Mammary epithelial cell (primary cell): ENCODE results near the gene HNMT.

Experiments
- CTCF ChIP-seq, 2 donors: IDR thresholded peaks in 1 of 2; conservative IDR thresholded peaks in 1 of 2; 2 replicates each; pipeline ENCODE4 v1.5.1; 2011 to 2012; ENCODE audit warnings: inconsistent platforms in 2 of 2, low read length in 2 of 2, mild to moderate bottlenecking in 2 of 2, control low read depth in 1 of 2, low read depth in 1 of 2; ENCODE audit not compliant: insufficient read depth in 1 of 2; ENCODE audit errors: extremely low read depth in 1 of 2
- EZH2 ChIP-seq: IDR thresholded peaks from 2 replicates; pipeline ENCODE4 v1.6.1; 2012; ENCODE audit warnings: low read length, inconsistent platforms, borderline replicate concordance

GRCh38 chr2:137942833-137943677 lies 21.2 kb upstream of the HNMT start:
- TF ChIP-seq CTCF (conservative IDR thresholded peaks at IDR 0.05 in 1 of 2, IDR thresholded peaks at IDR 0.05 in 1 of 2; ENCODE audit: extremely low read depth in 1 of 2, insufficient read depth in 1 of 2, low read depth in 1 of 2, low read length in 2 of 2) (no peak), EZH2 (no peak)
